Measurements from ENCODE around the gene CXorf58.

Gene CXorf58

DNA sequence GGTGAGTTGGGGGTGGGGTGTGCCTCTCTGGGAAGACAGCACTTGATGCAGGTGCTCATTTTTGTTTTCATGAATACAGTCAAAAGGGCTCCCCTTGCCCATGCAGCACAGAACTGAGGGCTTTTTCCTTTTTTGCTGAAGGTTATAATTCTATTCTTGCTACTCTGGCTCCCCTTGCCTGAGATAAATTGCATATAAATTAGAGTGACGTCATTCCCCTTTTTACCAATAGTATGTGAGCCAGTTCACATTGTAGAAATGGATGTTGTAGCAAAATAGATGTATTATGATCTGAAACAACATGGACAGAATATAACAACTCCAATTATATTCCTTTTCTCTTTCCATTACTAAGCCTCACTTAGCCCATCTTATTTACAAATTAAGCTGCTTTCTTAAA is 28.4 kb downstream of the CXorf58 start:
- H3K4me3 ChIP-seq (ENCODE audit: low read depth, low read length) = no peak overlapping the region
- no peak for TF ChIP-seq CTCF (IDR thresholded peaks at IDR 0.05; ENCODE audit: insufficient read depth, low read depth, low read length, missing control alignments)
- no peak for DNase-seq (ENCODE audit: low read depth)

GRCh38 chrX:23937100-23937499 is 29.3 kb downstream of the CXorf58 start:
- no peak for DNase-seq (ENCODE audit: low read depth)
- no peak overlapping the region for H3K4me3 ChIP-seq (ENCODE audit: low read depth, low read length)
- TF ChIP-seq CTCF (IDR thresholded peaks at IDR 0.05; ENCODE audit: insufficient read depth, low read depth, low read length, missing control alignments) = no peak

- H3K4me3 ChIP-seq (ENCODE audit: low read depth, low read length) = no peak overlapping the region
- TF ChIP-seq CTCF (IDR thresholded peaks at IDR 0.05; ENCODE audit: insufficient read depth, low read depth, low read length, missing control alignments) = no peak
- DNase-seq (ENCODE audit: low read depth) = no peak
Measured at GRCh38 chrX:23938690-23939089, 30.9 kb downstream of the CXorf58 start.

DNA sequence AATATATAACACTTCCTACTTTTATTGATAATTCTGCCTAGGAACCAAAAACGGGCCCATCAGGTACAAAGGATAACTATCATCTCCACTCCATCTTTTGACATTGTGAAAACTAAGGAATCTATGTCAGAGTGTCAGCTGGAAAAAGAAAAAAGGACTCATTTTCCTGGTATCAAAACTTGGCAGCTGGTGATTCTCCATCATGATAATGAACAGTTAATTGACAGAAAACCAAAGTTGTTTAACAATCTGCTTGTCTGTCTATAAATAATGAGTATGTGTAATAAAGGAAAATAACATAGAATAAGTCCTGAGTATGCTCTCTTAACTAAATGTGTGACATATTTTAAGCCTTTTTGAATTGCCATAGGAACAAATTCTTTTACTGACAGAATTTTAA is 31.4 kb downstream of the CXorf58 start:
- no peak for TF ChIP-seq CTCF (IDR thresholded peaks at IDR 0.05; ENCODE audit: insufficient read depth, low read depth, low read length, missing control alignments)
- no peak for DNase-seq (ENCODE audit: low read depth)
- no peak overlapping the region for H3K4me3 ChIP-seq (ENCODE audit: low read depth, low read length)

DNA sequence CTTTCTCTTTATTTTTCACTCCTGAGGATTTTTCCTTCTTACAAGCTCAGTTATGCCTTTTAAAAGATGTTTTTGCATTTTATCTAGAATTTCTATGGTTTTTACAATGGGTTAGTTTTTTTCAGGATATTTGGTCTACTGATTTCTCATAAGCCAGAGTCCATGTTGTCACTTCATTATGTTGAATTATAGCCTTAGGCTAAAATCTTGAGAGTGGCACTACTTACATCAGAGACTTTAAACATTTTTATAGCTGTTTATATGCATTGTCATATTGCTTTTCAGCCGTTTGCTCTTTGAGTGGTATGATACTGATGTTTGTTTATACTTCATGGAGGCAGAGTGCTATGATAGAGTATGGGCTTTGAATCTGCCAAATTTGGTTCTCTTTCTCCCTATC is 36.4 kb downstream of the CXorf58 start:
- TF ChIP-seq CTCF (IDR thresholded peaks at IDR 0.05; ENCODE audit: insufficient read depth, low read depth, low read length, missing control alignments) = no peak
- DNase-seq (ENCODE audit: low read depth) = no peak
- H3K4me3 ChIP-seq (ENCODE audit: low read depth, low read length) = no peak overlapping the region

- DNase-seq (ENCODE audit: low read depth) = no peak
- H3K4me3 ChIP-seq (ENCODE audit: low read depth, low read length) = no peak overlapping the region
- TF ChIP-seq CTCF (IDR thresholded peaks at IDR 0.05; ENCODE audit: insufficient read depth, low read depth, low read length, missing control alignments) = no peak
Measured at GRCh38 chrX:23945206-23945605, 37.4 kb downstream of the CXorf58 start.

GRCh38 chrX:23952391-23952790 is 44.6 kb downstream of the CXorf58 start:
- DNase-seq (ENCODE audit: low read depth) = no peak
- H3K4me3 ChIP-seq (ENCODE audit: low read depth, low read length) = no peak overlapping the region
- TF ChIP-seq CTCF (IDR thresholded peaks at IDR 0.05; ENCODE audit: insufficient read depth, low read depth, low read length, missing control alignments) = no peak
